PC-3 (cell line): ENCODE results near the gene ATP1B2.

Experiments used
- EZH2 ChIP-seq: fragments of 300-600 bp; sonication (generic); IDR thresholded peaks from one replicate; pipeline ENCODE4 v1.6.1; 2017; ENCODE audit warnings: antibody characterized with exemption, mild to moderate bottlenecking, low read length; ENCODE audit not compliant: unreplicated experiment
- TF ChIP-seq, protein P1 (sequence below): fragments of 300-600 bp; sonication (generic); conservative IDR thresholded peaks from 2 replicates; pipeline ENCODE4 v1.5.1; 2017; ENCODE audit warnings: antibody characterized with exemption, low read depth, mild to moderate bottlenecking, low read length

DNA sequence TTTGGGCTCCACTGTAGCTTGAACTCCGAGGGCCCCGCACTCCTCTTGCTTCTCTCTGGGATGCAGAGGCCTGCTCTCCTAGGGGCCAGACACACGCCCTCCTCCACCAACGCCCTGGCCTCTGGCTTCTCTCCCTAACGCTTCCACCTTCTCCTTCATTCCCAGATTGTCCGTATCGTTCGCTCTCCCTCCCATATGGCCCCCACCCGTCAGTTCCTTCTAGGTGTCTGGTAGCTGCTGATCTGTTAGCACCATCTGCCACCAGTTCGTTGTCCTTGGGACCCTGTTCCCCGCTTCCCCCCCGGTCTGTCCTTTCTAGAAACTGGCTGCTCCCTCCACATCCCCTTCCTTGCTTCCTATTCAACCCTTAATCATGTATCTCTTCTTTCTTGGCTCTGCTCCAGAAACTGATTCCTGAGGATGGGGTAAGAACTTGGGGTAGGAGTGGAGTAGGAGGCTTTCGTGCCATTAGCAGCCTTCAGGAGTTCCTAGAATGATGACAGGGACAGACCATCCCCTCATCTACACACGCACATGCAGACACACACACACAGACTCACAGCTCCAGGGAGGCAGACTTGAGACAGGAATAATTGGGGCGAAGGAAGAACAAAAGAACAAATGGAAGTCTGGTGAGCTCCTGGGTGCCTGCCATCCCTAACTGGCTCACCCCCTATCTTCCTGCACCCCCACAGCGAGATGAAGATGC, 4.3 kb downstream of the ATP1B2 start:
- TF ChIP-seq, protein P1, sequence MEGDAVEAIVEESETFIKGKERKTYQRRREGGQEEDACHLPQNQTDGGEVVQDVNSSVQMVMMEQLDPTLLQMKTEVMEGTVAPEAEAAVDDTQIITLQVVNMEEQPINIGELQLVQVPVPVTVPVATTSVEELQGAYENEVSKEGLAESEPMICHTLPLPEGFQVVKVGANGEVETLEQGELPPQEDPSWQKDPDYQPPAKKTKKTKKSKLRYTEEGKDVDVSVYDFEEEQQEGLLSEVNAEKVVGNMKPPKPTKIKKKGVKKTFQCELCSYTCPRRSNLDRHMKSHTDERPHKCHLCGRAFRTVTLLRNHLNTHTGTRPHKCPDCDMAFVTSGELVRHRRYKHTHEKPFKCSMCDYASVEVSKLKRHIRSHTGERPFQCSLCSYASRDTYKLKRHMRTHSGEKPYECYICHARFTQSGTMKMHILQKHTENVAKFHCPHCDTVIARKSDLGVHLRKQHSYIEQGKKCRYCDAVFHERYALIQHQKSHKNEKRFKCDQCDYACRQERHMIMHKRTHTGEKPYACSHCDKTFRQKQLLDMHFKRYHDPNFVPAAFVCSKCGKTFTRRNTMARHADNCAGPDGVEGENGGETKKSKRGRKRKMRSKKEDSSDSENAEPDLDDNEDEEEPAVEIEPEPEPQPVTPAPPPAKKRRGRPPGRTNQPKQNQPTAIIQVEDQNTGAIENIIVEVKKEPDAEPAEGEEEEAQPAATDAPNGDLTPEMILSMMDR: no peak
- no peak for TF ChIP-seq EZH2
